ENCODE results near the gene PUS7.
A peak's percentile ranks its signal among the peaks of the same experiment; 100 is the strongest.
"Not testable (repeated sequence)": the region's sequence is repeated elsewhere in the genome, so short reads cannot be mapped to it uniquely, and the experiment has no call there.

The PUS7 gene

GRCh38 chr7:105429746-105430612 lies 92.1 kb downstream of the PUS7 start:
- no peak overlapping the region for H3K4me3 ChIP-seq (ENCODE audit: low read depth, low read length)
- DNase-seq (ENCODE audit: low read depth) = peak; percentile 73
- TF ChIP-seq MYC (IDR thresholded peaks at IDR 0.05; ENCODE audit: low read depth, low read length) = no peak
- peak; percentile 61 for TF ChIP-seq CTCF (IDR thresholded peaks at IDR 0.05; ENCODE audit: low read depth, low read length)
- TF ChIP-seq MAX (IDR thresholded peaks at IDR 0.05; ENCODE audit: low read depth, low read length) = no peak

- H3K4me3 ChIP-seq (ENCODE audit: low read depth, low read length) = no peak overlapping the region
- no peak for DNase-seq (ENCODE audit: low read depth)
- TF ChIP-seq POLR2A (IDR thresholded peaks at IDR 0.05; ENCODE audit: extremely low read depth, insufficient read length) (no peak), MYC (IDR thresholded peaks at IDR 0.05; ENCODE audit: low read depth, low read length) (no peak), MAX (IDR thresholded peaks at IDR 0.05; ENCODE audit: low read depth, low read length) (no peak), CTCF (IDR thresholded peaks at IDR 0.05; ENCODE audit: low read depth, low read length) (no peak)
These were observed 95.4 kb downstream of the PUS7 start for GRCh38 chr7:105426606-105427146.

GRCh38 chr7:105423987-105424386 lies 98.1 kb downstream of the PUS7 start:
- H3K4me3 ChIP-seq (ENCODE audit: low read depth, low read length) = no peak overlapping the region
- no peak for TF ChIP-seq MYC (IDR thresholded peaks at IDR 0.05; ENCODE audit: low read depth, low read length)
- TF ChIP-seq MAX (IDR thresholded peaks at IDR 0.05; ENCODE audit: low read depth, low read length) = no peak
- no peak for TF ChIP-seq CTCF (IDR thresholded peaks at IDR 0.05; ENCODE audit: low read depth, low read length)
- TF ChIP-seq POLR2A (IDR thresholded peaks at IDR 0.05; ENCODE audit: extremely low read depth, insufficient read length) = no peak
- no peak for DNase-seq (ENCODE audit: low read depth)

- no peak overlapping the region for H3K4me3 ChIP-seq (ENCODE audit: low read depth, low read length)
- DNase-seq (ENCODE audit: low read depth) = peak; percentile 46
- no peak for TF ChIP-seq CTCF (IDR thresholded peaks at IDR 0.05; ENCODE audit: low read depth, low read length)
- TF ChIP-seq MYC (IDR thresholded peaks at IDR 0.05; ENCODE audit: low read depth, low read length) = no peak
- no peak for TF ChIP-seq POLR2A (IDR thresholded peaks at IDR 0.05; ENCODE audit: extremely low read depth, insufficient read length)
- no peak for TF ChIP-seq MAX (IDR thresholded peaks at IDR 0.05; ENCODE audit: low read depth, low read length)
These were observed 108.1 kb downstream of the PUS7 start for GRCh38 chr7:105413887-105414437.

- H3K4me3 ChIP-seq (ENCODE audit: low read depth, low read length); DNase-seq (ENCODE audit: low read depth): not testable (repeated sequence)
These were observed 111.3 kb downstream of the PUS7 start for GRCh38 chr7:105410774-105411173.

- H3K4me3 ChIP-seq (ENCODE audit: low read depth, low read length); DNase-seq (ENCODE audit: low read depth): not testable (repeated sequence)
These were observed 112.3 kb downstream of the PUS7 start for GRCh38 chr7:105409775-105410174.

Measured in NB4 (cell line).